T-helper 1 cell treated with Interleukin-12 subunit alpha and Interleukin-12 subunit beta and Interleukin-4 antibody, amounts not matched to agents 30 ng/mL and 1 ng/mL, for 36 hours (primary cell): ENCODE measurements around the gene CD58. TPM values are rescaled to one million over a fixed set of nuclear protein-coding genes. Genes with fewer than 3 reads are reported as not detected.

Experiments used
- intact Hi-C: fragments of 100-400 bp; cut with micrococcal nuclease; formaldehyde crosslinking; loops from one replicate; pipeline ENCODE4 v1.15.1; 2024
- total RNA-seq: library from RNA; stranded (reverse); gene quantifications from 2 replicates; pipeline ENCODE4 v1.2.3, GENCODE V29; 2022

Gene CD58
- total RNA-seq, 1 donor from 2014 or later: 60.8 TPM

GRCh38 chr1:116514708-116515525 is 55.9 kb downstream of the CD58 start:
- intact Hi-C loops: loop anchor here (1.0 to 5.0 kb wide), 6 partner anchors 11 to 302 kb away; no protein-coding TSS in a partner anchor

GRCh38 chr1:116513956-116514355 is 56.9 kb downstream of the CD58 start:
- intact Hi-C loops: loop anchor here (2.0 kb wide), 1 partner anchor 15 kb away; no protein-coding TSS in a partner anchor

- intact Hi-C loops: no loop called here
These were observed 59.3 kb downstream of the CD58 start for GRCh38 chr1:116511459-116512019.

GRCh38 chr1:116510361-116510760 is 60.5 kb downstream of the CD58 start:
- intact Hi-C loops: no loop called here

GRCh38 chr1:116508984-116509980 is 61.5 kb downstream of the CD58 start:
- intact Hi-C loops: loop anchor here (10.0 kb wide), 2 partner anchors 864 to 1146 kb away; partner anchors contain the start of gene VANGL1

- intact Hi-C loops: loop anchor here (10.0 kb wide), 2 partner anchors 864 to 1146 kb away; partner anchors contain the start of gene VANGL1
These were observed 62.5 kb downstream of the CD58 start for GRCh38 chr1:116508085-116508983.

- intact Hi-C loops: loop anchor here (10.0 kb wide), 2 partner anchors 863 to 1147 kb away; partner anchors contain the start of gene VANGL1
These were observed 63.2 kb downstream of the CD58 start for GRCh38 chr1:116507631-116508030.

- intact Hi-C loops: loop anchor here (10.0 kb wide), 2 partner anchors 862 to 1148 kb away; partner anchors contain the start of gene VANGL1
These were observed 64.5 kb downstream of the CD58 start for GRCh38 chr1:116506132-116507004.

GRCh38 chr1:116504308-116505156 is 66.3 kb downstream of the CD58 start:
- intact Hi-C loops: loop anchor here (1.0 to 10.0 kb wide), 19 partner anchors 11 to 1150 kb away; partner anchors contain the start of genes ATP1A1, TENT5C and VANGL1

- intact Hi-C loops: loop anchor here (1.0 to 10.0 kb wide), 19 partner anchors 12 to 1151 kb away; partner anchors contain the start of genes ATP1A1, TENT5C and VANGL1
These were observed 67.1 kb downstream of the CD58 start for GRCh38 chr1:116503546-116504307.

GRCh38 chr1:116502671-116503314 is 68.0 kb downstream of the CD58 start:
- intact Hi-C loops: loop anchor here (5.0 to 10.0 kb wide), 4 partner anchors 325 to 1152 kb away; partner anchors contain the start of genes TENT5C and VANGL1

- intact Hi-C loops: loop anchor here (5.0 to 10.0 kb wide), 4 partner anchors 325 to 1153 kb away; partner anchors contain the start of genes TENT5C and VANGL1
These were observed 69.0 kb downstream of the CD58 start for GRCh38 chr1:116501870-116502244.

GRCh38 chr1:116501125-116501869 is 69.5 kb downstream of the CD58 start:
- intact Hi-C loops: loop anchor here (5.0 to 10.0 kb wide), 4 partner anchors 326 to 1154 kb away; partner anchors contain the start of genes TENT5C and VANGL1

- intact Hi-C loops: loop anchor here (1.0 to 2.0 kb wide), 5 partner anchors 14 to 360 kb away; no protein-coding TSS in a partner anchor
These were observed 71.8 kb downstream of the CD58 start for GRCh38 chr1:116498789-116499628.
